BLaER1 (cell line): Measurements from ENCODE around the gene VPS35.

Experiments used
- H3K27ac ChIP-seq: shearing (Covaris generic); formaldehyde crosslinking; 2 replicates; pipeline ENCODE4 v1.8.1; 2022
- H3K27me3 ChIP-seq: shearing (Covaris generic); formaldehyde crosslinking; 2 replicates; pipeline ENCODE4 v1.8.1; 2022
- H3K36me3 ChIP-seq: shearing (Covaris generic); formaldehyde crosslinking; 2 replicates; pipeline ENCODE4 v1.8.1; 2022
- H3K4me1 ChIP-seq: shearing (Covaris generic); formaldehyde crosslinking; 2 replicates; pipeline ENCODE4 v1.8.1; 2022
- H3K4me2 ChIP-seq: shearing (Covaris generic); formaldehyde crosslinking; 2 replicates; pipeline ENCODE4 v1.8.1; 2022
- H3K4me3 ChIP-seq: shearing (Covaris generic); formaldehyde crosslinking; 2 replicates; pipeline ENCODE4 v1.8.1; 2022
- H3K9ac ChIP-seq: shearing (Covaris generic); formaldehyde crosslinking; 2 replicates; pipeline ENCODE4 v1.8.1; 2022
- H3K9me3 ChIP-seq: shearing (Covaris generic); formaldehyde crosslinking; 2 replicates; pipeline ENCODE4 v1.8.1; 2022
- H4K20me1 ChIP-seq: shearing (Covaris generic); formaldehyde crosslinking; 2 replicates; pipeline ENCODE4 v1.8.1; 2022
- Cebpa-rat ChIP-seq: shearing (Covaris generic); IDR thresholded peaks from 2 replicates; pipeline ENCODE4 v1.8.1; 2022

VPS35 gene

GRCh38 chr16:46688654-46689364 is at the start of gene VPS35:
Gene VPS35, minus strand, starts transcription at chr16:46689178. Its CDS starts 45 bp downstream, at chr16:46689133.
- Histone ChIP-seq H3K27me3 (no peaks in the 10 kb centered on the region), H3K4me1 (peaks cover 41% of the 10 kb centered on the region), H3K9me3 (no peaks in the 10 kb centered on the region), H3K9ac (peak within 1 kb of the TSS; percentile 88), H3K4me2 (peak within 1 kb of the TSS; percentile 92), H3K36me3 (peaks cover 21% of the 10 kb centered on the region), H4K20me1 (peaks cover 75% of the 10 kb centered on the region), H3K4me3 (peak within 1 kb of the TSS; percentile 86), H3K27ac (peak within 1 kb of the TSS; percentile 82)
- no peak for TF ChIP-seq Cebpa-rat

GRCh38 chr16:46737621-46738214 is 48.7 kb upstream of the VPS35 start:
- Histone ChIP-seq H3K9ac (no peak overlapping the region), H3K27me3 (no peaks in the 10 kb centered on the region), H3K4me3 (no peak overlapping the region), H3K36me3 (no peaks in the 10 kb centered on the region), H3K4me2 (no peak overlapping the region), H3K4me1 (peaks cover 10% of the 10 kb centered on the region), H3K9me3 (no peaks in the 10 kb centered on the region), H4K20me1 (no peaks in the 10 kb centered on the region), H3K27ac (no peak overlapping the region)
- no peak for TF ChIP-seq Cebpa-rat

DNA sequence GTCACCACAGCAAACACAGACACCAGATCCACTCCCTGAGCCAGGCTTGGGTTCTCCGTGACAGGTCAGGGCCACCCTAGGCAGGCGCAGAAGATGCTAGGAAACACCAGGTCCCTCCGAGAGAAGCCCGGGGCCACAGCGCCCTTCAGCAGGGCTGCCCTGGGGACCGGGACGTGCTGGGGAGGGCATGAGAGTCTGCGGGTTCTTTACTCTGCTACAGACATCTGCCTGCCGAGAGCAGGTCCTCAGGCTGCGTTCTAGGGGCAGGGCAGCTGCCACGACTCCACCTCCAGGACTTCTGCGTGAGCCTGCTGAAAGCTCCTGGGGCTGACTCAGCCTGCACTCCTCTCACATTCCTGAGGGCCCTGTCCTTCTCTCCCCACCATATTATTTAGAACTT is 47.7 kb upstream of the VPS35 start:
- no peak overlapping the region for H3K4me2 ChIP-seq
- peaks cover 14% of the 10 kb centered on the region for H3K4me1 ChIP-seq
- no peaks in the 10 kb centered on the region for H3K36me3 ChIP-seq
- H3K27me3 ChIP-seq, result no peaks in the 10 kb centered on the region
- no peak for TF ChIP-seq Cebpa-rat
- H3K9ac ChIP-seq, result no peak overlapping the region
- no peak overlapping the region for H3K27ac ChIP-seq
- H3K9me3 ChIP-seq, result no peaks in the 10 kb centered on the region
- no peaks in the 10 kb centered on the region for H4K20me1 ChIP-seq
- no peak overlapping the region for H3K4me3 ChIP-seq

- Histone ChIP-seq H4K20me1 (no peaks in the 10 kb centered on the region), H3K4me1 (peaks cover 14% of the 10 kb centered on the region), H3K27me3 (no peaks in the 10 kb centered on the region), H3K4me2 (no peak overlapping the region), H3K9ac (no peak overlapping the region), H3K4me3 (no peak overlapping the region), H3K9me3 (no peaks in the 10 kb centered on the region), H3K27ac (no peak overlapping the region), H3K36me3 (no peaks in the 10 kb centered on the region)
- TF ChIP-seq Cebpa-rat, result no peak
Measured at GRCh38 chr16:46733319-46733830, 44.4 kb upstream of the VPS35 start.

GRCh38 chr16:46732561-46732960 is 43.6 kb upstream of the VPS35 start:
- no peak overlapping the region for H3K4me3 ChIP-seq
- TF ChIP-seq Cebpa-rat, result no peak
- no peaks in the 10 kb centered on the region for H3K9me3 ChIP-seq
- H3K36me3 ChIP-seq, result no peaks in the 10 kb centered on the region
- H3K27me3 ChIP-seq, result no peaks in the 10 kb centered on the region
- peak overlapping the region; percentile 58 for H3K4me2 ChIP-seq
- no peaks in the 10 kb centered on the region for H4K20me1 ChIP-seq
- peak overlapping the region; percentile 22; the same call in 1 of the 2 replicates for H3K27ac ChIP-seq
- peaks cover 14% of the 10 kb centered on the region for H3K4me1 ChIP-seq
- H3K9ac ChIP-seq, result 0 out of 2 replicates have a peak overlapping the region, but pooled peaks have one; percentile 24

GRCh38 chr16:46731691-46732555 is 42.9 kb upstream of the VPS35 start:
- no peak overlapping the region for H3K4me3 ChIP-seq
- H3K36me3 ChIP-seq, result no peaks in the 10 kb centered on the region
- no peaks in the 10 kb centered on the region for H4K20me1 ChIP-seq
- H3K27me3 ChIP-seq, result no peaks in the 10 kb centered on the region
- H3K27ac ChIP-seq, result peak overlapping the region; percentile 22; the same call in 1 of the 2 replicates
- no peak for TF ChIP-seq Cebpa-rat
- 0 out of 2 replicates have a peak overlapping the region, but pooled peaks have one; percentile 24 for H3K9ac ChIP-seq
- H3K4me1 ChIP-seq, result peaks cover 14% of the 10 kb centered on the region
- H3K9me3 ChIP-seq, result no peaks in the 10 kb centered on the region
- H3K4me2 ChIP-seq, result peak overlapping the region; percentile 58

- Histone ChIP-seq H3K4me2 (no peak overlapping the region), H3K9ac (no peak overlapping the region), H3K4me3 (no peak overlapping the region), H4K20me1 (no peaks in the 10 kb centered on the region), H3K27ac (no peak overlapping the region), H3K4me1 (peaks cover 10% of the 10 kb centered on the region), H3K36me3 (no peaks in the 10 kb centered on the region), H3K9me3 (no peaks in the 10 kb centered on the region), H3K27me3 (no peaks in the 10 kb centered on the region)
- TF ChIP-seq Cebpa-rat, result no peak
Measured at GRCh38 chr16:46730801-46731690, 42.1 kb upstream of the VPS35 start.

GRCh38 chr16:46730126-46730525 is 41.1 kb upstream of the VPS35 start:
- H3K9me3 ChIP-seq, result peaks cover 6% of the 10 kb centered on the region; the same call in 1 of the 2 replicates
- H4K20me1 ChIP-seq, result no peaks in the 10 kb centered on the region
- no peak overlapping the region for H3K4me2 ChIP-seq
- no peak overlapping the region for H3K27ac ChIP-seq
- H3K4me1 ChIP-seq, result peaks cover 10% of the 10 kb centered on the region
- no peaks in the 10 kb centered on the region for H3K36me3 ChIP-seq
- no peak overlapping the region for H3K4me3 ChIP-seq
- H3K27me3 ChIP-seq, result no peaks in the 10 kb centered on the region
- no peak for TF ChIP-seq Cebpa-rat
- no peak overlapping the region for H3K9ac ChIP-seq
